ENCODE measurements around the gene TTC34.
A peak's percentile ranks its signal among the peaks of the same experiment; 100 is the strongest.

Gene TTC34

GRCh38 chr1:2597441-2598328 is 203.8 kb downstream of the TTC34 start:
- no peak overlapping the region for H2BK5ac ChIP-seq (ENCODE audit: low read length)
- H3K27ac ChIP-seq (replicated peaks; ENCODE audit: low read length), result no peak overlapping the region
- no CpG with 5 or more reads among the region's 34 CpGs for WGBS, 2 donors (ENCODE audit: extremely low coverage in 2 of 2, insufficient read length in 2 of 2, insufficient replicate concordance in 1 of 2)

GRCh38 chr1:2596530-2597333 is 204.8 kb downstream of the TTC34 start:
- Histone ChIP-seq H2BK120ac (ENCODE audit: low read depth, low read length) (peak overlapping the region; percentile 31), H4K8ac (ENCODE audit: low read depth, low read length) (no peak overlapping the region), H2BK5ac (ENCODE audit: low read length) (peak overlapping the region; percentile 39), H3K27ac (replicated peaks; ENCODE audit: low read length) (no peak overlapping the region), H2BK15ac (ENCODE audit: low read length) (peak overlapping the region; percentile 26), H4K91ac (ENCODE audit: low read depth, low read length, poor library complexity) (no peak overlapping the region), H3K14ac (ENCODE audit: low read length) (peak overlapping the region; percentile 38), H3K4me1 (ENCODE audit: control insufficient read depth in 2 of 2, insufficient read depth in 1 of 2, low read depth in 1 of 2, low read length in 2 of 2) (no peaks in the 10 kb centered on the region), H3K4me2 (ENCODE audit: insufficient read depth, low read length, poor library complexity, severe bottlenecking) (no peak overlapping the region), H2BK12ac (ENCODE audit: low read length) (peak overlapping the region; percentile 41), H3K4me3 (ENCODE audit: low read length in 2 of 2) (no peak overlapping the region), H3K27me3 (ENCODE audit: control insufficient read depth in 3 of 3, insufficient read depth in 3 of 3, low read depth in 1 of 3, low read length in 3 of 3) (peaks cover 0 to 31% (median 0%) of the 10 kb centered on the region in 3 experiments), H2AK5ac (ENCODE audit: low read depth, low read length) (peak overlapping the region; percentile 75), H3K4ac (ENCODE audit: low read length) (no peak overlapping the region), H3K36me3 (replicated peaks in 1 of 2; ENCODE audit: control insufficient read depth in 2 of 2, insufficient read depth in 2 of 2, low read length in 2 of 2) (no peaks in the 10 kb centered on the region), H3K79me1 (ENCODE audit: low read depth, low read length) (no peaks in the 10 kb centered on the region), H3K9ac (ENCODE audit: low read depth, low read length, poor library complexity) (no peak overlapping the region), H3K23ac (ENCODE audit: low read depth, low read length, poor library complexity) (peak overlapping the region; percentile 80), H2AFZ (ENCODE audit: low read length) (no peak overlapping the region), H3K9me3 (replicated peaks in 1 of 2; ENCODE audit: control insufficient read depth in 2 of 2, insufficient read depth in 1 of 2, low read depth in 1 of 2, low read length in 2 of 2) (peaks cover 0 to 3% of the 10 kb centered on the region in 2 donors), H3K18ac (ENCODE audit: low read length) (peak overlapping the region; percentile 71)
- DNase-seq (ENCODE audit: low spot score), result no peak
- WGBS, 2 donors (ENCODE audit: extremely low coverage in 2 of 2, insufficient read length in 2 of 2, insufficient replicate concordance in 1 of 2), result no CpG with 5 or more reads among the region's 28 CpGs

More at GRCh38 chr1:2597441-2598328, 203.8 kb downstream of the TTC34 start:
- Histone ChIP-seq H3K18ac (ENCODE audit: low read length) (peak overlapping the region; percentile 5), H3K4me3 (ENCODE audit: low read length in 2 of 2) (peak overlapping the region in 1 of 2 donors; percentile 10), H2AFZ (ENCODE audit: low read length) (peak overlapping the region; percentile 49), H3K36me3 (replicated peaks in 1 of 2; ENCODE audit: control insufficient read depth in 2 of 2, insufficient read depth in 2 of 2, low read length in 2 of 2) (no peaks in the 10 kb centered on the region), H3K4ac (ENCODE audit: low read length) (no peak overlapping the region), H4K8ac (ENCODE audit: low read depth, low read length) (no peak overlapping the region), H3K27me3 (ENCODE audit: control insufficient read depth in 3 of 3, insufficient read depth in 3 of 3, low read depth in 1 of 3, low read length in 3 of 3) (peaks cover 0 to 40% (median 2%) of the 10 kb centered on the region in 3 experiments), H2AK5ac (ENCODE audit: low read depth, low read length) (no peak overlapping the region), H3K9ac (ENCODE audit: low read depth, low read length, poor library complexity) (no peak overlapping the region), H3K14ac (ENCODE audit: low read length) (peak overlapping the region; percentile 23), H3K4me1 (ENCODE audit: control insufficient read depth in 2 of 2, insufficient read depth in 1 of 2, low read depth in 1 of 2, low read length in 2 of 2) (no peaks in the 10 kb centered on the region), H3K79me1 (ENCODE audit: low read depth, low read length) (no peaks in the 10 kb centered on the region), H3K9me3 (replicated peaks in 1 of 2; ENCODE audit: control insufficient read depth in 2 of 2, insufficient read depth in 1 of 2, low read depth in 1 of 2, low read length in 2 of 2) (no peaks in the 10 kb centered on the region), H4K91ac (ENCODE audit: low read depth, low read length, poor library complexity) (no peak overlapping the region), H3K4me2 (ENCODE audit: insufficient read depth, low read length, poor library complexity, severe bottlenecking) (no peak overlapping the region), H2BK15ac (ENCODE audit: low read length) (peak overlapping the region; percentile 55), H3K23ac (ENCODE audit: low read depth, low read length, poor library complexity) (no peak overlapping the region), H2BK120ac (ENCODE audit: low read depth, low read length) (no peak overlapping the region), H2BK12ac (ENCODE audit: low read length) (no peak overlapping the region)
- DNase-seq (ENCODE audit: low spot score), result no peak

- no peak for DNase-seq (ENCODE audit: low spot score)
Observed at GRCh38 chr1:2595812-2596529, 205.5 kb downstream of the TTC34 start.

More at GRCh38 chr1:2595812-2596529, 205.5 kb downstream of the TTC34 start:
- Histone ChIP-seq H2BK120ac (ENCODE audit: low read depth, low read length) (peak overlapping the region; percentile 31), H3K4ac (ENCODE audit: low read length) (no peak overlapping the region), H3K79me1 (ENCODE audit: low read depth, low read length) (no peaks in the 10 kb centered on the region), H3K9me3 (replicated peaks in 1 of 2; ENCODE audit: control insufficient read depth in 2 of 2, insufficient read depth in 1 of 2, low read depth in 1 of 2, low read length in 2 of 2) (peaks cover 0 to 7% of the 10 kb centered on the region in 2 donors), H2BK5ac (ENCODE audit: low read length) (peak overlapping the region; percentile 39), H3K4me3 (ENCODE audit: low read length in 2 of 2) (no peak overlapping the region), H2AK5ac (ENCODE audit: low read depth, low read length) (peak overlapping the region; percentile 75), H3K27ac (replicated peaks; ENCODE audit: low read length) (no peak overlapping the region), H3K14ac (ENCODE audit: low read length) (peak overlapping the region; percentile 38), H3K27me3 (ENCODE audit: control insufficient read depth in 3 of 3, insufficient read depth in 3 of 3, low read depth in 1 of 3, low read length in 3 of 3) (peaks cover 0 to 23% (median 0%) of the 10 kb centered on the region in 3 experiments), H2AFZ (ENCODE audit: low read length) (no peak overlapping the region), H3K4me2 (ENCODE audit: insufficient read depth, low read length, poor library complexity, severe bottlenecking) (no peak overlapping the region), H3K36me3 (replicated peaks in 1 of 2; ENCODE audit: control insufficient read depth in 2 of 2, insufficient read depth in 2 of 2, low read length in 2 of 2) (no peaks in the 10 kb centered on the region), H3K23ac (ENCODE audit: low read depth, low read length, poor library complexity) (no peak overlapping the region), H2BK12ac (ENCODE audit: low read length) (no peak overlapping the region), H3K18ac (ENCODE audit: low read length) (peak overlapping the region; percentile 57), H3K4me1 (ENCODE audit: control insufficient read depth in 2 of 2, insufficient read depth in 1 of 2, low read depth in 1 of 2, low read length in 2 of 2) (no peaks in the 10 kb centered on the region), H3K9ac (ENCODE audit: low read depth, low read length, poor library complexity) (no peak overlapping the region), H4K91ac (ENCODE audit: low read depth, low read length, poor library complexity) (no peak overlapping the region), H4K8ac (ENCODE audit: low read depth, low read length) (no peak overlapping the region), H2BK15ac (ENCODE audit: low read length) (peak overlapping the region; percentile 37)
- no CpG with 5 or more reads among the region's 31 CpGs for WGBS, 2 donors (ENCODE audit: extremely low coverage in 2 of 2, insufficient read length in 2 of 2, insufficient replicate concordance in 1 of 2)
